ENCODE data around the gene HOXA7.

DNA sequence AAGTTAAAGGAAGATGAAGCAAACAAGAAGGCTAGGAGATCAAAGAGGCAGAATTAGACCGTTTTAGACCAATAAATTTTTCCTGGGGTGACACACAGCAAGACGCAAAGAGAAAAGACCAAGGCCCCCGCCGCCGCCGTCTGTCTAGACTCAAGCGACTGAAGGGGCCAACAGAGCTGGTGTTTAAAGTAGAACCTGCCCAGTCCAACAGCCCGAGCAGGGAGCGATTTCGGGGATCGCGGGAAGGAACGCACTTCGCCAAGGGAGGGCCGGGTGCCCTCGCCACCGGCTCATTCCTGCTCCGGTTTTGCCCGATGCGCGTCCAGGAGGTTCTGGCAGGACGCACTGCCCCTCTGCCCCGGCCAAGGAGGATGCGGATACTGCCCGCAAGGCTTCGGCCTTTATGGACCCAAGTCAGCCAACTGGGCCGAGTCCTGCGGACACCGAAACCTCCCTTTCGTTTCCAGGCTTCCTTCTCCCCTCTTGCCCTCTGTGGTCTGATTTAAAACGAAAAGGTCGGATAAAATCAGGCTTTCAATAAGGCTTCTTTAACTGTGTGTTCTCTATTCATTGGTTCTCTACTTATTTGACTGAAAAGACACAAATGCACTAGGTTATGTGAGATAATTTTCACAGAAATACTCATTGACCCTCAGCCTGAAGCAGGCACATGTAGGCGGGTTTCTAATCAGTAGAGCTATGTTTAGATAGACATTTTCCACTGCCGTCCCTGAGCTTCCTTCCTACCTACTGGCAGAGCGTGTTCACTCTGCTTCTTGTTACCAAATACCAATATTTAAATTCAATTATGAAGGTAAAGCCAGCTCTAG, 2.2 kb upstream of the HOXA7 start:
- TF ChIP-seq, protein P1, sequence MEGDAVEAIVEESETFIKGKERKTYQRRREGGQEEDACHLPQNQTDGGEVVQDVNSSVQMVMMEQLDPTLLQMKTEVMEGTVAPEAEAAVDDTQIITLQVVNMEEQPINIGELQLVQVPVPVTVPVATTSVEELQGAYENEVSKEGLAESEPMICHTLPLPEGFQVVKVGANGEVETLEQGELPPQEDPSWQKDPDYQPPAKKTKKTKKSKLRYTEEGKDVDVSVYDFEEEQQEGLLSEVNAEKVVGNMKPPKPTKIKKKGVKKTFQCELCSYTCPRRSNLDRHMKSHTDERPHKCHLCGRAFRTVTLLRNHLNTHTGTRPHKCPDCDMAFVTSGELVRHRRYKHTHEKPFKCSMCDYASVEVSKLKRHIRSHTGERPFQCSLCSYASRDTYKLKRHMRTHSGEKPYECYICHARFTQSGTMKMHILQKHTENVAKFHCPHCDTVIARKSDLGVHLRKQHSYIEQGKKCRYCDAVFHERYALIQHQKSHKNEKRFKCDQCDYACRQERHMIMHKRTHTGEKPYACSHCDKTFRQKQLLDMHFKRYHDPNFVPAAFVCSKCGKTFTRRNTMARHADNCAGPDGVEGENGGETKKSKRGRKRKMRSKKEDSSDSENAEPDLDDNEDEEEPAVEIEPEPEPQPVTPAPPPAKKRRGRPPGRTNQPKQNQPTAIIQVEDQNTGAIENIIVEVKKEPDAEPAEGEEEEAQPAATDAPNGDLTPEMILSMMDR (IDR thresholded peaks at IDR 0.05; ENCODE audit: borderline replicate concordance, extremely low read depth, low read length, poor library complexity, severe bottlenecking) = no peak
- TF ChIP-seq EZH2 (IDR thresholded peaks at IDR 0.05; ENCODE audit: borderline replicate concordance, low read depth, low read length, severe bottlenecking) = no peak
